GM23338 (cell line): ENCODE results near the gene ATP1A3. TPM values are rescaled to one million over a fixed set of nuclear protein-coding genes. Genes with fewer than 3 reads are reported as not detected.

ENCODE experiments used
- ATAC-seq: fragments of 200-7000 bp; cut with Tn5 transposase; 3 replicates; pipeline ENCODE4 v1.9.1; 2020
- DNase-seq: peaks from one replicate; pipeline ENCODE4 v3.0.0-alpha.2; 2015; ENCODE audit warnings: low spot score
- H2AFZ ChIP-seq: fragments of 200-600 bp; sonication (generic); 2 replicates; pipeline ENCODE4 v1.8.0; 2016; ENCODE audit warnings: antibody characterized with exemption, mild to moderate bottlenecking, moderate library complexity
- H3F3A ChIP-seq: fragments of 200-600 bp; sonication (generic); replicated peaks from 2 replicates; pipeline ENCODE4 v1.8.0; 2017; ENCODE audit warnings: antibody characterized with exemption, mixed run types, low read depth
- H3K27ac ChIP-seq: fragments of 200-600 bp; sonication (generic); 2 replicates; pipeline ENCODE4 v1.6.1; 2016; ENCODE audit warnings: low read depth
- H3K27me3 ChIP-seq: fragments of 200-600 bp; sonication (generic); 2 replicates; pipeline ENCODE4 v1.8.0; 2016; ENCODE audit warnings: mild to moderate bottlenecking, mixed run types, moderate library complexity; ENCODE audit not compliant: insufficient read depth
- H3K36me3 ChIP-seq: fragments of 200-600 bp; sonication (generic); 2 replicates; pipeline ENCODE4 v1.8.0; 2016; ENCODE audit warnings: mild to moderate bottlenecking; ENCODE audit not compliant: insufficient read depth
- H3K4me1 ChIP-seq: fragments of 200-600 bp; sonication (generic); 2 replicates; pipeline ENCODE4 v1.8.0; 2016; ENCODE audit warnings: mild to moderate bottlenecking, moderate library complexity; ENCODE audit not compliant: insufficient read depth
- H3K4me2 ChIP-seq: fragments of 200-600 bp; sonication (generic); 2 replicates; pipeline ENCODE4 v1.7.1; 2017; ENCODE audit warnings: mixed run types
- H3K4me3 ChIP-seq: fragments of 200-600 bp; sonication (generic); 2 replicates; pipeline ENCODE4 v1.6.1; 2016; ENCODE audit warnings: mixed run types
- H3K79me2 ChIP-seq: fragments of 200-600 bp; sonication (generic); replicated peaks from 2 replicates; pipeline ENCODE4 v1.8.0; 2017; ENCODE audit warnings: mild to moderate bottlenecking; ENCODE audit not compliant: insufficient read depth
- H3K9me2 ChIP-seq: fragments of 200-600 bp; sonication (generic); 2 replicates; pipeline ENCODE4 v1.8.0; 2017; ENCODE audit not compliant: insufficient read depth
- H4K20me1 ChIP-seq: fragments of 200-600 bp; sonication (generic); replicated peaks from 2 replicates; pipeline ENCODE4 v1.8.0; 2017; ENCODE audit warnings: mild to moderate bottlenecking; ENCODE audit not compliant: insufficient read depth
- H3K27ac Mint-ChIP-seq: 2 replicates; pipeline ENCODE4 v1.8.0; 2020; ENCODE audit warnings: inconsistent platforms, mild to moderate bottlenecking, moderate library complexity, mixed read lengths
- H3K27me3 Mint-ChIP-seq: 3 replicates; pipeline ENCODE4 v1.8.0; 2022; ENCODE audit warnings: low read depth, mild to moderate bottlenecking, moderate library complexity, mixed read lengths, inconsistent platforms; ENCODE audit not compliant: insufficient read depth, poor library complexity
- H3K36me3 Mint-ChIP-seq: 3 replicates; pipeline ENCODE4 v1.8.0; 2021; ENCODE audit warnings: low read depth, mild to moderate bottlenecking, inconsistent platforms, moderate library complexity, mixed read lengths
- H3K4me1 Mint-ChIP-seq: 3 replicates; pipeline ENCODE4 v1.8.0; 2020; ENCODE audit warnings: mild to moderate bottlenecking, inconsistent platforms, mixed read lengths
- H3K4me3 Mint-ChIP-seq: 3 replicates; pipeline ENCODE4 v1.8.0; 2021; ENCODE audit warnings: moderate library complexity, mild to moderate bottlenecking, inconsistent platforms, mixed read lengths
- H3K9me3 Mint-ChIP-seq: 3 replicates; pipeline ENCODE4 v1.8.0; 2020; ENCODE audit warnings: moderate library complexity, mild to moderate bottlenecking, inconsistent platforms, mixed read lengths
- CREB1 ChIP-seq: fragments of 250-450 bp; sonication (Bioruptor Pico); IDR thresholded peaks from 2 replicates; pipeline ENCODE4 v1.5.0; 2020; ENCODE audit warnings: low read depth, mild to moderate bottlenecking, moderate library complexity
- EZH2 ChIP-seq: fragments of 200-600 bp; sonication (generic); IDR thresholded peaks from one replicate; pipeline ENCODE4 v1.8.0; 2017; ENCODE audit warnings: antibody characterized with exemption, mild to moderate bottlenecking, low read depth; ENCODE audit not compliant: unreplicated experiment
- EZH2phosphoT487 ChIP-seq: fragments of 200-600 bp; sonication (generic); IDR thresholded peaks from one replicate; pipeline ENCODE4 v1.8.1; 2018; ENCODE audit warnings: antibody characterized with exemption; ENCODE audit not compliant: unreplicated experiment
- JUNB ChIP-seq: IDR thresholded peaks from one replicate; pipeline ENCODE4 v1.6.1; 2016; ENCODE audit warnings: antibody characterized with exemption; ENCODE audit not compliant: unreplicated experiment
- NANOG ChIP-seq: IDR thresholded peaks from 2 replicates; pipeline ENCODE4 v1.6.1; 2016; ENCODE audit warnings: antibody characterized with exemption, borderline replicate concordance
- POLR2AphosphoS5 ChIP-seq: IDR thresholded peaks from 2 replicates; pipeline ENCODE4 v1.6.1; 2016; ENCODE audit warnings: antibody characterized with exemption, low read depth
- STAT1 ChIP-seq: IDR thresholded peaks from one replicate; pipeline ENCODE4 v1.6.1; 2016; ENCODE audit warnings: antibody characterized with exemption; ENCODE audit not compliant: unreplicated experiment
- ZNF114 ChIP-seq: fragments of 250-450 bp; sonication (Bioruptor Pico); IDR thresholded peaks from 2 replicates; pipeline ENCODE4 v1.5.0; 2020; ENCODE audit warnings: mild to moderate bottlenecking, moderate library complexity
- ZNF331 ChIP-seq: fragments of 250-450 bp; sonication (Bioruptor Pico); IDR thresholded peaks from 2 replicates; pipeline ENCODE4 v1.5.0; 2020; ENCODE audit warnings: low read depth, mild to moderate bottlenecking, moderate library complexity
- polyA plus RNA-seq: library from polyadenylated mRNA; unstranded; fragments of >200 nt; fragmentation: Nextera tagmentation; extraction: Ambion mirVana; gene quantifications from 2 replicates; pipeline ENCODE4 v1.2.1, GENCODE V29; 2016
- total RNA-seq: library from RNA; depleted of rRNA; stranded (reverse); fragments of >200 nt; shearing (Covaris generic); gene quantifications from 2 replicates; pipeline ENCODE4 v1.2.3, GENCODE V29; 2014
- TF ChIP-seq, protein P1 (sequence below): IDR thresholded peaks from 2 replicates; pipeline ENCODE4 v1.6.1; 2016; ENCODE audit warnings: antibody characterized with exemption
- TF ChIP-seq, protein P2 (sequence below): fragments of 250-450 bp; sonication (Bioruptor Pico); IDR thresholded peaks from 2 replicates; pipeline ENCODE4 v1.5.0; 2020; ENCODE audit warnings: mild to moderate bottlenecking, moderate library complexity
- TF ChIP-seq, protein P3 (sequence below), 2 experiments: fragments of 200-600 bp in 1 of 2; sonication (generic) in 1 of 2; conservative IDR thresholded peaks; 2 replicates each; pipeline versions ENCODE4 v1.5.1 to v1.6.1; 2016 to 2017; ENCODE audit warnings: antibody characterized with exemption in 2 of 2, low read depth in 2 of 2, mild to moderate bottlenecking in 2 of 2, moderate library complexity in 1 of 2
- TF ChIP-seq, protein P4 (sequence below): IDR thresholded peaks from one replicate; pipeline ENCODE4 v1.6.1; 2018; ENCODE audit warnings: antibody characterized with exemption; ENCODE audit not compliant: unreplicated experiment

The ATP1A3 gene
- total and polyA plus RNA-seq, 2 experiments from 2014 or later: 11.5 to 37.3 TPM

DNA sequence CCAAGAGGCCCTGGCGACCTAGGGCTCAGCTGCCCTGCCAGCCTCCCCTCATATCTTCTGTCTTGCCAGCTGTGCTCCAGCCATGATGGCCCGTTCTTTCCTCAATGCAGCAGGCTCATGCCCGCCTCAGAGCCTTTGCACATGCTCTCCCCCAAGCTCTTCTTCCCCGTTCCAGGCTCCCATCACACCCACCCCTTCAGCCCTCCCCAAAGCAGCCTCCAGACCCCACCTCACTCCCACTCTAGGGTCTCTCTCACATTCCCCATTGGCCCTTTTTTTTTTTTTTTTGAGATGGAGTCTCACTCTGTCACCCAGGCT lies 29.9 kb upstream of the ATP1A3 start:
- Histone ChIP-seq H3K9me2 (no peaks in the 10 kb centered on the region; the same call in 1 of the 2 replicates), H3K4me2 (no peak overlapping the region), H3K79me2 (no peaks in the 10 kb centered on the region), H4K20me1 (no peaks in the 10 kb centered on the region; the same call in none of the 2 replicates), H3K27me3 (no peaks in the 10 kb centered on the region), H3F3A (peaks cover 5% of the 10 kb centered on the region), H3K36me3 (no peaks in the 10 kb centered on the region), H3K4me3 (no peak overlapping the region), H2AFZ (no peak overlapping the region), H3K27ac (no peak overlapping the region), H3K4me1 (no peaks in the 10 kb centered on the region)
- TF ChIP-seq, protein P1, sequence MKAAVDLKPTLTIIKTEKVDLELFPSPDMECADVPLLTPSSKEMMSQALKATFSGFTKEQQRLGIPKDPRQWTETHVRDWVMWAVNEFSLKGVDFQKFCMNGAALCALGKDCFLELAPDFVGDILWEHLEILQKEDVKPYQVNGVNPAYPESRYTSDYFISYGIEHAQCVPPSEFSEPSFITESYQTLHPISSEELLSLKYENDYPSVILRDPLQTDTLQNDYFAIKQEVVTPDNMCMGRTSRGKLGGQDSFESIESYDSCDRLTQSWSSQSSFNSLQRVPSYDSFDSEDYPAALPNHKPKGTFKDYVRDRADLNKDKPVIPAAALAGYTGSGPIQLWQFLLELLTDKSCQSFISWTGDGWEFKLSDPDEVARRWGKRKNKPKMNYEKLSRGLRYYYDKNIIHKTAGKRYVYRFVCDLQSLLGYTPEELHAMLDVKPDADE: no peak
- TF ChIP-seq EZH2phosphoT487: no peak
- TF ChIP-seq STAT1: no peak
- TF ChIP-seq, protein P2, sequence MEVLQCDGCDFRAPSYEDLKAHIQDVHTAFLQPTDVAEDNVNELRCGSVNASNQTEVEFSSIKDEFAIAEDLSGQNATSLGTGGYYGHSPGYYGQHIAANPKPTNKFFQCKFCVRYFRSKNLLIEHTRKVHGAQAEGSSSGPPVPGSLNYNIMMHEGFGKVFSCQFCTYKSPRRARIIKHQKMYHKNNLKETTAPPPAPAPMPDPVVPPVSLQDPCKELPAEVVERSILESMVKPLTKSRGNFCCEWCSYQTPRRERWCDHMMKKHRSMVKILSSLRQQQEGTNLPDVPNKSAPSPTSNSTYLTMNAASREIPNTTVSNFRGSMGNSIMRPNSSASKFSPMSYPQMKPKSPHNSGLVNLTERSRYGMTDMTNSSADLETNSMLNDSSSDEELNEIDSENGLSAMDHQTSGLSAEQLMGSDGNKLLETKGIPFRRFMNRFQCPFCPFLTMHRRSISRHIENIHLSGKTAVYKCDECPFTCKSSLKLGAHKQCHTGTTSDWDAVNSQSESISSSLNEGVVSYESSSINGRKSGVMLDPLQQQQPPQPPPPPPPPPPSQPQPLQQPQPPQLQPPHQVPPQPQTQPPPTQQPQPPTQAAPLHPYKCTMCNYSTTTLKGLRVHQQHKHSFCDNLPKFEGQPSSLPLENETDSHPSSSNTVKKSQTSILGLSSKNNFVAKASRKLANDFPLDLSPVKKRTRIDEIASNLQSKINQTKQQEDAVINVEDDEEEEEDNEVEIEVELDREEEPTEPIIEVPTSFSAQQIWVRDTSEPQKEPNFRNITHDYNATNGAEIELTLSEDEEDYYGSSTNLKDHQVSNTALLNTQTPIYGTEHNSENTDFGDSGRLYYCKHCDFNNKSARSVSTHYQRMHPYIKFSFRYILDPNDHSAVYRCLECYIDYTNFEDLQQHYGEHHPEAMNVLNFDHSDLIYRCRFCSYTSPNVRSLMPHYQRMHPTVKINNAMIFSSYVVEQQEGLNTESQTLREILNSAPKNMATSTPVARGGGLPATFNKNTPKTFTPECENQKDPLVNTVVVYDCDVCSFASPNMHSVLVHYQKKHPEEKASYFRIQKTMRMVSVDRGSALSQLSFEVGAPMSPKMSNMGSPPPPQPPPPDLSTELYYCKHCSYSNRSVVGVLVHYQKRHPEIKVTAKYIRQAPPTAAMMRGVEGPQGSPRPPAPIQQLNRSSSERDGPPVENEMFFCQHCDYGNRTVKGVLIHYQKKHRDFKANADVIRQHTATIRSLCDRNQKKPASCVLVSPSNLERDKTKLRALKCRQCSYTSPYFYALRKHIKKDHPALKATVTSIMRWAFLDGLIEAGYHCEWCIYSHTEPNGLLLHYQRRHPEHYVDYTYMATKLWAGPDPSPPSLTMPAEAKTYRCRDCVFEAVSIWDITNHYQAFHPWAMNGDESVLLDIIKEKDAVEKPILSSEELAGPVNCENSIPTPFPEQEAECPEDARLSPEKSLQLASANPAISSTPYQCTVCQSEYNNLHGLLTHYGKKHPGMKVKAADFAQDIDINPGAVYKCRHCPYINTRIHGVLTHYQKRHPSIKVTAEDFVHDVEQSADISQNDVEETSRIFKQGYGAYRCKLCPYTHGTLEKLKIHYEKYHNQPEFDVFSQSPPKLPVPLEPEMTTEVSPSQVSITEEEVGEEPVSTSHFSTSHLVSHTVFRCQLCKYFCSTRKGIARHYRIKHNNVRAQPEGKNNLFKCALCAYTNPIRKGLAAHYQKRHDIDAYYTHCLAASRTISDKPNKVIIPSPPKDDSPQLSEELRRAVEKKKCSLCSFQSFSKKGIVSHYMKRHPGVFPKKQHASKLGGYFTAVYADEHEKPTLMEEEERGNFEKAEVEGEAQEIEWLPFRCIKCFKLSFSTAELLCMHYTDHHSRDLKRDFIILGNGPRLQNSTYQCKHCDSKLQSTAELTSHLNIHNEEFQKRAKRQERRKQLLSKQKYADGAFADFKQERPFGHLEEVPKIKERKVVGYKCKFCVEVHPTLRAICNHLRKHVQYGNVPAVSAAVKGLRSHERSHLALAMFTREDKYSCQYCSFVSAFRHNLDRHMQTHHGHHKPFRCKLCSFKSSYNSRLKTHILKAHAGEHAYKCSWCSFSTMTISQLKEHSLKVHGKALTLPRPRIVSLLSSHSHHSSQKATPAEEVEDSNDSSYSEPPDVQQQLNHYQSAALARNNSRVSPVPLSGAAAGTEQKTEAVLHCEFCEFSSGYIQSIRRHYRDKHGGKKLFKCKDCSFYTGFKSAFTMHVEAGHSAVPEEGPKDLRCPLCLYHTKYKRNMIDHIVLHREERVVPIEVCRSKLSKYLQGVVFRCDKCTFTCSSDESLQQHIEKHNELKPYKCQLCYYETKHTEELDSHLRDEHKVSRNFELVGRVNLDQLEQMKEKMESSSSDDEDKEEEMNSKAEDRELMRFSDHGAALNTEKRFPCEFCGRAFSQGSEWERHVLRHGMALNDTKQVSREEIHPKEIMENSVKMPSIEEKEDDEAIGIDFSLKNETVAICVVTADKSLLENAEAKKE (CRISPR knock-in tag): no peak
- TF ChIP-seq NANOG: no peak
- TF ChIP-seq CREB1 (CRISPR knock-in tag): no peak
- TF ChIP-seq EZH2: no peak
- TF ChIP-seq ZNF331 (CRISPR knock-in tag): no peak
- no peak for TF ChIP-seq ZNF114 (CRISPR knock-in tag)
- TF ChIP-seq, protein P3, sequence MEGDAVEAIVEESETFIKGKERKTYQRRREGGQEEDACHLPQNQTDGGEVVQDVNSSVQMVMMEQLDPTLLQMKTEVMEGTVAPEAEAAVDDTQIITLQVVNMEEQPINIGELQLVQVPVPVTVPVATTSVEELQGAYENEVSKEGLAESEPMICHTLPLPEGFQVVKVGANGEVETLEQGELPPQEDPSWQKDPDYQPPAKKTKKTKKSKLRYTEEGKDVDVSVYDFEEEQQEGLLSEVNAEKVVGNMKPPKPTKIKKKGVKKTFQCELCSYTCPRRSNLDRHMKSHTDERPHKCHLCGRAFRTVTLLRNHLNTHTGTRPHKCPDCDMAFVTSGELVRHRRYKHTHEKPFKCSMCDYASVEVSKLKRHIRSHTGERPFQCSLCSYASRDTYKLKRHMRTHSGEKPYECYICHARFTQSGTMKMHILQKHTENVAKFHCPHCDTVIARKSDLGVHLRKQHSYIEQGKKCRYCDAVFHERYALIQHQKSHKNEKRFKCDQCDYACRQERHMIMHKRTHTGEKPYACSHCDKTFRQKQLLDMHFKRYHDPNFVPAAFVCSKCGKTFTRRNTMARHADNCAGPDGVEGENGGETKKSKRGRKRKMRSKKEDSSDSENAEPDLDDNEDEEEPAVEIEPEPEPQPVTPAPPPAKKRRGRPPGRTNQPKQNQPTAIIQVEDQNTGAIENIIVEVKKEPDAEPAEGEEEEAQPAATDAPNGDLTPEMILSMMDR (conservative IDR thresholded peaks at IDR 0.05; ENCODE audit: low read depth in 2 of 2): no peak
- TF ChIP-seq, protein P4, sequence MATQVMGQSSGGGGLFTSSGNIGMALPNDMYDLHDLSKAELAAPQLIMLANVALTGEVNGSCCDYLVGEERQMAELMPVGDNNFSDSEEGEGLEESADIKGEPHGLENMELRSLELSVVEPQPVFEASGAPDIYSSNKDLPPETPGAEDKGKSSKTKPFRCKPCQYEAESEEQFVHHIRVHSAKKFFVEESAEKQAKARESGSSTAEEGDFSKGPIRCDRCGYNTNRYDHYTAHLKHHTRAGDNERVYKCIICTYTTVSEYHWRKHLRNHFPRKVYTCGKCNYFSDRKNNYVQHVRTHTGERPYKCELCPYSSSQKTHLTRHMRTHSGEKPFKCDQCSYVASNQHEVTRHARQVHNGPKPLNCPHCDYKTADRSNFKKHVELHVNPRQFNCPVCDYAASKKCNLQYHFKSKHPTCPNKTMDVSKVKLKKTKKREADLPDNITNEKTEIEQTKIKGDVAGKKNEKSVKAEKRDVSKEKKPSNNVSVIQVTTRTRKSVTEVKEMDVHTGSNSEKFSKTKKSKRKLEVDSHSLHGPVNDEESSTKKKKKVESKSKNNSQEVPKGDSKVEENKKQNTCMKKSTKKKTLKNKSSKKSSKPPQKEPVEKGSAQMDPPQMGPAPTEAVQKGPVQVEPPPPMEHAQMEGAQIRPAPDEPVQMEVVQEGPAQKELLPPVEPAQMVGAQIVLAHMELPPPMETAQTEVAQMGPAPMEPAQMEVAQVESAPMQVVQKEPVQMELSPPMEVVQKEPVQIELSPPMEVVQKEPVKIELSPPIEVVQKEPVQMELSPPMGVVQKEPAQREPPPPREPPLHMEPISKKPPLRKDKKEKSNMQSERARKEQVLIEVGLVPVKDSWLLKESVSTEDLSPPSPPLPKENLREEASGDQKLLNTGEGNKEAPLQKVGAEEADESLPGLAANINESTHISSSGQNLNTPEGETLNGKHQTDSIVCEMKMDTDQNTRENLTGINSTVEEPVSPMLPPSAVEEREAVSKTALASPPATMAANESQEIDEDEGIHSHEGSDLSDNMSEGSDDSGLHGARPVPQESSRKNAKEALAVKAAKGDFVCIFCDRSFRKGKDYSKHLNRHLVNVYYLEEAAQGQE: no peak
- TF ChIP-seq JUNB: no peak
- TF ChIP-seq POLR2AphosphoS5: no peak
- H3K4me3 Mint-ChIP-seq: no peak overlapping the region
- H3K9me3 Mint-ChIP-seq: no peaks in the 10 kb centered on the region
- peaks cover 12% of the 10 kb centered on the region for H3K4me1 Mint-ChIP-seq
- peaks cover 6% of the 10 kb centered on the region for H3K27me3 Mint-ChIP-seq
- peaks cover 49% of the 10 kb centered on the region for H3K36me3 Mint-ChIP-seq
- DNase-seq (no peak), ATAC-seq (no peak)
- peak overlapping the region; percentile 62; the same call in 1 of the 2 replicates for H3K27ac Mint-ChIP-seq
